ENCODE data around the gene KRT75.
A peak's percentile ranks its signal among the peaks of the same experiment; 100 is the strongest.

GRCh38 chr12:52395761-52396434 is 38.3 kb downstream of the KRT75 start:
- TF ChIP-seq CTCF (IDR thresholded peaks at IDR 0.05) (peak; percentile 55), EZH2phosphoT487 (IDR thresholded peaks at IDR 0.05) (no peak), EZH2 (IDR thresholded peaks at IDR 0.05) (no peak)

Data from neural progenitor cell (in vitro differentiated cells).